ENCODE measurements around the gene DNAJC16.
A peak's percentile ranks its signal among the peaks of the same experiment; 100 is the strongest.

DNAJC16 gene

DNA sequence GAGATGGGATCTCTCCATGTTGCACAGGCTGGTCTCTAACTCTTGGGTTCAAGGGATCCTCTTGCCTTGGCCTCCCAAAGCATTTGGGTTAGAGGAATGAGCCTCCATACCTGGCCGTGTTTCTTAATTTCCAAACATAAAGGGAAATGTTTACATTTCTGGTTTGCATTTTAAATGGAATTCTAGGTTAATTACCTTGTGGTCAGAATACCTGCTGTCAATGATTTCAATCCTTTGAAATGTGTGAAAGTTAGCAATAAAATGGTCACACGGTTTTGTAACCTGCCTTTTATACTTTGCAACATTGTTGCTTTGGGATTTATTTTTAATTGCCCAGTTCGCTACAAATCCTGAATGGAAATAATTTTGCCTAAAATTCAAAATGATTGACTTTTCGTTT is 31.9 kb downstream of the DNAJC16 start:
- TF ChIP-seq, protein P1, sequence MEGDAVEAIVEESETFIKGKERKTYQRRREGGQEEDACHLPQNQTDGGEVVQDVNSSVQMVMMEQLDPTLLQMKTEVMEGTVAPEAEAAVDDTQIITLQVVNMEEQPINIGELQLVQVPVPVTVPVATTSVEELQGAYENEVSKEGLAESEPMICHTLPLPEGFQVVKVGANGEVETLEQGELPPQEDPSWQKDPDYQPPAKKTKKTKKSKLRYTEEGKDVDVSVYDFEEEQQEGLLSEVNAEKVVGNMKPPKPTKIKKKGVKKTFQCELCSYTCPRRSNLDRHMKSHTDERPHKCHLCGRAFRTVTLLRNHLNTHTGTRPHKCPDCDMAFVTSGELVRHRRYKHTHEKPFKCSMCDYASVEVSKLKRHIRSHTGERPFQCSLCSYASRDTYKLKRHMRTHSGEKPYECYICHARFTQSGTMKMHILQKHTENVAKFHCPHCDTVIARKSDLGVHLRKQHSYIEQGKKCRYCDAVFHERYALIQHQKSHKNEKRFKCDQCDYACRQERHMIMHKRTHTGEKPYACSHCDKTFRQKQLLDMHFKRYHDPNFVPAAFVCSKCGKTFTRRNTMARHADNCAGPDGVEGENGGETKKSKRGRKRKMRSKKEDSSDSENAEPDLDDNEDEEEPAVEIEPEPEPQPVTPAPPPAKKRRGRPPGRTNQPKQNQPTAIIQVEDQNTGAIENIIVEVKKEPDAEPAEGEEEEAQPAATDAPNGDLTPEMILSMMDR (IDR thresholded peaks at IDR 0.05; ENCODE audit: low read depth, low read length), result no peak
- no peak overlapping the region for H3K4me3 ChIP-seq (ENCODE audit: low read depth, low read length)
- DNase-seq (ENCODE audit: low read depth, low spot score), result no peak
- in situ Hi-C loops (cut with HindIII; ENCODE audit: low sequenced_read_pairs), result no loop called here

DNA sequence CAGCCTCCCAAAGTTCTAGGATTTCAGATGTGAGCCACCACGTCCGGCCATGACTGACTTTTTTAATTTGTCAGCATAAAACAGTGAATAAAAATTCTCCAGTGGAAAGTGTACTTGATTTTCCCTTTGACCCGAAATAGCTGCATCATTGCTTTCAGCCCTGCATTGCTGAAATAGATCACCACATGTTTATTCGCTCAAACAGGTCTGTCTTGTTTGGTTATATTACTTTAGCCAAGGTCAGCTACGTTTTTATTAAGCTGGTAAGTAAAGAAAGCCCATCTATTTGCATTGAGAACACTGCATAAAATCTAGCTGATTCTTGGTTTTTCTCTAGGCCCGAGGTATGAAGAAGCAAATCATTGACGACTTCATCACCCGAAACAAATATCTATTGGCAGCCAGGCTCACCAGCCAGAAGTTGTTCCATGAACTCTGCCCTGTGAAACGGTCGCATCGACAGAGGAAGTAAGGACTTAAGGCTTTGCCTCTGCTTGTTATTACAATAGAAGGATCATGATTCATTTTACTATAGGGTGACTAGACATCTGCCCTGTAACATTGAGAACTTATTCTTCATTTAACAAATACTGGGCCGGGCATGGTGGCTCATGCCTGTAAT is 32.7 kb downstream of the DNAJC16 start:
- in situ Hi-C loops (cut with HindIII; ENCODE audit: low sequenced_read_pairs), result no loop called here
- DNase-seq (ENCODE audit: low read depth, low spot score), result no peak
- no peak overlapping the region for H3K4me3 ChIP-seq (ENCODE audit: low read depth, low read length)
- TF ChIP-seq, protein P1 (IDR thresholded peaks at IDR 0.05; ENCODE audit: low read depth, low read length), result no peak

GRCh38 chr1:15568387-15569073 is 41.9 kb downstream of the DNAJC16 start:
- DNase-seq (ENCODE audit: low read depth, low spot score), result no peak
- no peak overlapping the region for H3K4me3 ChIP-seq (ENCODE audit: low read depth, low read length)
- in situ Hi-C loops (cut with HindIII; ENCODE audit: low sequenced_read_pairs), result no loop called here
- TF ChIP-seq, protein P1 (IDR thresholded peaks at IDR 0.05; ENCODE audit: low read depth, low read length), result no peak

DNA sequence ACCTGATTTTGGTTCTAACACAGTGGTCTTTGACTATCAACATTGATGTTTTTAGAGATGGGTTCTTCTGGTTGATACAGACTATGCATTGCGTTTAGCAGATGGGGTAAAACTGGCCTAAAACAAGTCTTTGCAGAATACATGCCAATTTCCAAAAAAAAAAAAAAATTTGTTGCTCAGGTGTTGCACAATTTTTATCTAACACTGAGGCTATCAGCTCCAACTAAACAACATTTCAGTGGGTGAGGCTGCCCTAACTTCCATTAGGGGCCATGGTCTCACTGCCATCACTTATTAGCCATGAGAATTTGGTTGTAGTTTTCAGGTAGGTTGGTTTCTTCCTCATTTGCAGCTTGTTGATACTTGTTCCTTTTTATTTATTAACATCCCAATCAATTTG is 44.2 kb downstream of the DNAJC16 start:
- DNase-seq (ENCODE audit: low read depth, low spot score), result no peak
- no peak overlapping the region for H3K4me3 ChIP-seq (ENCODE audit: low read depth, low read length)
- TF ChIP-seq, protein P1 (IDR thresholded peaks at IDR 0.05; ENCODE audit: low read depth, low read length), result no peak
- in situ Hi-C loops (cut with HindIII; ENCODE audit: low sequenced_read_pairs), result no loop called here

- DNase-seq (ENCODE audit: low read depth, low spot score), result no peak
- TF ChIP-seq, protein P1 (IDR thresholded peaks at IDR 0.05; ENCODE audit: low read depth, low read length), result no peak
- in situ Hi-C loops (cut with HindIII; ENCODE audit: low sequenced_read_pairs), result no loop called here
These were observed 44.6 kb downstream of the DNAJC16 start for GRCh38 chr1:15571266-15571665.

DNA sequence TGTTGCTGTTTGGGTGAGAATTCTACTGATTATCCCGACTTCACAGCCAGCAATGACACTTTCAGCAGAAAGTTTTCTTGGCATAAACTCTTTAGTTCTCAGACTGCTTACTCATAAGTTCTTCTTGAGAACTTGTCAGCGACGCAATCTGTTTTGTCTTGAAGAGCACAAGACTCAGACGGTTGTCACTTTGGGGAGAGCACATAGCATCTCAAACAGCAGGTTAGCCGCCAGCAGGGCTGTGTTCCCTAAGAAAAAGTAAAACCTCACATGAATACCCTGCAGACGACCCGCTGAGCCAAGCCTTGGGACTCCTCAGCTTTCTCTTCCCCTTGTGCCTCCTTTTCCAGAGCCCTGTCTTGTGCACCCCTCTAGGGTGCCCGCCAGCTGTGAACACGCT is 46.8 kb downstream of the DNAJC16 start:
- no peak overlapping the region for H3K4me3 ChIP-seq (ENCODE audit: low read depth, low read length)
- peak; percentile 23 for DNase-seq (ENCODE audit: low read depth, low spot score)
- in situ Hi-C loops (cut with HindIII; ENCODE audit: low sequenced_read_pairs), result no loop called here
- TF ChIP-seq, protein P1 (IDR thresholded peaks at IDR 0.05; ENCODE audit: low read depth, low read length), result no peak

More at GRCh38 chr1:15571266-15571665, 44.6 kb downstream of the DNAJC16 start:
- no peak overlapping the region for H3K4me3 ChIP-seq (ENCODE audit: low read depth, low read length)

Data from astrocyte of the spinal cord (primary cell).